ENCODE data around the gene TCTN2.

Gene TCTN2

DNA sequence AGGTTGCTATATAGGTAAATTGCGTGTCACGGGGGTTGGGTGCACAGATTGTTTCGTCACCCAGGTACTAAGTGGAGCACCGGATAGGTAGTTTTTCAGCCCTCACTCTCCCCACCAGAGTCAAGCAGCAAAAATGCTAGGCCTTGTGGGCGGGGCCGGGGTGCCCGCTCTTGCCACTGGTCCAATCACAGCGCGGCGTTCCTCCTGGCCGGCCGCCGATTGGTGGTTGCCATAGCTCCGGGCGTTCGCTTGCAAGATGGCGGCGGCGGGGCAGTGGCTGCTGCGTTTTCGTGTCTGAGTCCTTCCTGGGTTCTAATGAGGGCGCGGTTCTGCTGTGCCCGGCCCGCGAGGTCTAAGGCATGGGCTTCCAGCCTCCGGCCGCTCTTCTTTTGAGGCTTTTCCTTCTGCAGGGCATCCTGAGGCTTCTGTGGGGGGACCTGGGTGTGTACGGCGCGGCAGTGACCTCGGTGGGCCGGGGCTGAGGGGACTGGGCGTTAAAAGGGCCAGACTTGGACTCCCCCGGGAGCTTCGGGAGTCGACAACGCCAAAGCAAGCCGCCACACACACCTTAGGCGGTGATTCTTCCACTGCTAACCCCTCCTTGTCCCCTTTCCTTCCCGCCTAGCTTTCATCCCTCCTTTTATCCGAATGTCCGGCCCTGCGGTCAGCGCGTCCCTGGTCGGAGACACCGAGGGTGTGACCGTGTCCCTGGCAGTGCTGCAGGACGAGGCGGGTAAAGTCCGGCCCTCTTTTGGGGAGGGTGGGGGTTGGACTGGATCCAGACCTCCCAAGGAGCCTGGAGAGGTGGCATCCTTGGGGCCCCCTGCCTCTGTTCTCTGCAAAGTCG lies at the start of gene TCTN2:
Gene TCTN2 (plus strand): TSS at position 232 of the 847 bp plus-strand sequence. CDS start 128 bp downstream, at position 360.
- peak; percentile 92 for DNase-seq (ENCODE audit: low read depth)

DNA sequence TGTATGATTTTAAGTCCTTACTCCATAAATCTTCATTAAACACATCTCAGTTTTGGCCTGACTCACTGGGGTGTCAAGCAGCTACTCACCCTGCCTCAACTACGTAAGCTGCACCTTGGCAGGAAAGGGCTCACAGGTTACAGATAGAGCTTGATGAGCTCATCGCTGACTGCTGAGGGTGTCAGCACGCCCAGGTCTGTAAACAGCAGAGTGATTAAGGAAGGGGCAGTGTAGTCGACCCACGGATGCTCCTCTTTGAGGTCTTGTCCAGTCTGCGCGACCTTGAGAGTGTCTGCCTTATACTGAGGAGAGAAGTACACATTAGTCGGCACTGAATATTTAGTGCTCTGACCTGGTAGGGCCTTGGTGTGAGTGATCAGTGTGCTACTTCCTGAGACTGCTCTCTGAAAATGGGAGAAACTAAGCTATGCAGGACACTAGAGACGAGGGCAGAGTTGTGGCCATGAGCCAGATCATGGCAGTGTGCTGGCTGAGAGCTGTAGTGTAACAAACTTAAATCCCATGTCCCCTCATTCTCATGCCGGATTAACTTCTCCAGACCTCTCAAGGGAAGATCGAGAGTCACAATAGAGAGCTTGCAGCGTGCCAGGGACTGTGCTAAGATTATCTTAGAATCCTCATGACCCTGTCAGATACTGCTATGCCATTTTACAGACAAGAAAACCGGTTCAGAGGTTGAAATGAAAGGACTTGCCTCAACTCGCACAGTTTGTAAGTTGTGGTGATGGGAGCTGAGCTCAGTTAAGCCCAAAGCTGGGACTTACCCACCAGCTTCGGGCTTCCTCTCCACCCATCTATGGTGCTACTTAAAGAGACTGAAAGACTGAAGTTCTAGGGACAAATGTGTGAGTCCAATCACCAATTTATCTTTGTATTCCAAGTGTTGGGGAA lies 49.0 kb upstream of the TCTN2 start:
- no peak for DNase-seq (ENCODE audit: low read depth)

DNA sequence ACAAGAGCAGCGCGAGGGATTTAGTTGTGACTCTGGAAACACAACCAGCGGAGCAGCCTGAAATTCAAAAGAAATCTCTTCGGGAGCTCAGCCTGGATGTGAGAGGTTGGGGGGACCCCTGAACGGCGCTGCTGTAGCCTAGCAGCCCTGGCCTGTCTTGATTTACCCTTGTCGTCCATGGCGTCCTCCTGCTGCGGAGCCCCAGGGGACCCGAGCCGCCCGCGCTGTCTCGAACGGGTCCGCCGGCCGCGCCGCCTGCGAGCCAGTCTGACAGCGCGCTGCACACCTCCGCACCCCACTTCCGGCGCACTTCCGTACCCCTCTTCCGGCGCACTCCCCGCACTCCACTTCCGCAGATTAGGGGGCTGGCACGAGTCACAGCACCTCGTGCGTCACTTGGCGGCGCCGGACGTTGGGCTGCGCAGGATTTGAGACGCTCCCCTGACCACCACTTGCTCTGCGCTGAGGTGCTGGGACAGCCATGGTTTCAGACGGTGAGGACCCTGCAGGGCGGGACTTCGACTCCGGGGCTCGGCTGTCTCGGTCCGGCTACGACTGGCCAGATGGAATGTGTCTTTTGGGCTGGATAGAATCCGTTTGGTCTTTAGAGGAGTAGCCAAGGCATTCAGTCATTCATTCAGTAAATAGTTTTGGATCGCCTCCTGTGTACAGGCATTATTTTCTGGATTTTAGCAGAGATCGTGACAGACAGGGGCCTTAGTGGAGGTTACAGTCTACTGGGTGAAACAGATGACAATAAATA lies 37.4 kb upstream of the TCTN2 start, which contains the start of the genes EIF2B1 and GTF2H3:
Gene EIF2B1 (minus strand): TSS at position 308 of the 763 bp plus-strand sequence. CDS start 129 bp downstream, at position 179.
Gene GTF2H3 (plus strand): TSS at position 451 of the 763 bp plus-strand sequence. CDS start 31 bp downstream, at position 482.
- peak; percentile 98 for DNase-seq (ENCODE audit: low read depth)

DNA sequence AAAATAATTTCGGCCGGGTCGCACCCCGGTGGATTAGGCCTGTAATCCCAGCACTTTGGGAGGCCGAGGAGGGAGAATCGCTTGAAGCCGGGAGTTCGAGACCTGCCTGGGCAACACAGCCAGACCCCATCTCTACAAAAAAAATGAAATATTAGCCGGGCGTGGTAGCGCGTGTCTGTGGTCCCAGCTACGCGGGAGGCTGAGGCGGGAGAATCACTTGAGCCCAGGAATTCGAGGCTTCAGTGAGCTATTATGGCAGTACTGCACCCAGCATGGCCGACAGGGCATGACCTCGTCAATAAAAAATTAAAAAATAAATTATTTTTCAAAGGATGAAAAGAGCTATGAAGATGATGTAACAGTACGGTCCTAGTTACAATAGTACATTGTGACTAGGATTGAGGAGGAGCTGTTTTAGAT lies 36.8 kb upstream of the TCTN2 start:
- no peak for DNase-seq (ENCODE audit: low read depth)

GRCh38 chr12:123643911-123644310 lies 27.0 kb upstream of the TCTN2 start:
- DNase-seq (ENCODE audit: low read depth) = no peak

GRCh38 chr12:123645380-123645779 lies 25.5 kb upstream of the TCTN2 start:
- DNase-seq (ENCODE audit: low read depth) = no peak

- DNase-seq (ENCODE audit: low read depth) = no peak
Observed at GRCh38 chr12:123645878-123646277, 25.0 kb upstream of the TCTN2 start.

- DNase-seq (ENCODE audit: low read depth) = no peak
Observed at GRCh38 chr12:123648401-123648800, 22.5 kb upstream of the TCTN2 start.

- DNase-seq (ENCODE audit: low read depth) = no peak
Observed at GRCh38 chr12:123654129-123654701, 16.7 kb upstream of the TCTN2 start.

- no peak for DNase-seq (ENCODE audit: low read depth)
Observed at GRCh38 chr12:123655420-123655819, 15.5 kb upstream of the TCTN2 start.

- DNase-seq (ENCODE audit: low read depth) = no peak
Observed at GRCh38 chr12:123656392-123656791, 14.5 kb upstream of the TCTN2 start.

- DNase-seq (ENCODE audit: low read depth) = no peak
Observed at GRCh38 chr12:123657211-123657610, 13.7 kb upstream of the TCTN2 start.

- no peak for DNase-seq (ENCODE audit: low read depth)
Observed at GRCh38 chr12:123659996-123660727, 10.8 kb upstream of the TCTN2 start.

DNA sequence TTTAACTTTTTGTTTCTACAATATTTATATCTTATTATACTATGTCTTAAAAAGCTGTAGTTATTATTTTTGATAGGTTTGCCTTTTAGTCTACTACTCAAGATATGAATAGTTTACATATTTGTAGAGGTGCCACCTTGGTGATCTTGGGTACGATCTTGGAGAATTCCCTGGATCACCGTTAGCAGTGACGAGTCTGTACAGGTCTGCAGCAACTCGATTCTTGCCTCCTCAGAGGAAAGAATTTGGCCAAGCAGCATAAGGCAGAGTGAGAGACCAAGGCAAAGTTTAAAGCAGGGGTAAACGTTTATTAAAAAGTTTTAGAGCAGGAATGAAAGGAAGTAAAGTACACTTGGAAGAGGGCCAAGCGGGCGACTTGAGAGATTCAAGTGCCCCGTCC lies 3.1 kb upstream of the TCTN2 start:
- no peak for DNase-seq (ENCODE audit: low read depth)

GRCh38 chr12:123671876-123672275 lies 963 bp downstream of the TCTN2 start:
- DNase-seq (ENCODE audit: low read depth) = no peak

DNA sequence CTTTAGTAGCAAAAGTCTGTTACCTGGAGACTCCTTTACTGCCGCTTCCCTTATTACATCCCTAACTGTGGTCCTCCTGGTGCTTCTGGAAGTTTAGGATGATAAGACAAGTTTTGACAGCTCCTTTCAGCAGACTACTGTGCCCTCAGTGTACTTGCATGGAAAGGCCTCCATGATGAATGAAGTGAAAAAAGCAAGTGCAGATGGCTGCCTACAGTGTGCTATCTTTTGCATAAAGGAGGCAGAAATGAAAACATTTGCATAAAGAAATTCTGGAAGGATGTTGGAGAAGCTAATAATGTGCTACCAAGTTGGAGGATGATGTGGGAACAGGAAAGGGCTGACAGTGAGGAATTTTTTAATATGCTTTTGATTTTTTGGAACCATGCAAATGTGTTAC lies 4.5 kb downstream of the TCTN2 start:
- no peak for DNase-seq (ENCODE audit: low read depth)

- DNase-seq (ENCODE audit: low read depth) = no peak
Observed at GRCh38 chr12:123676616-123677320, 5.9 kb downstream of the TCTN2 start.

- DNase-seq (ENCODE audit: low read depth) = no peak
Observed at GRCh38 chr12:123678981-123679380, 8.1 kb downstream of the TCTN2 start.

GRCh38 chr12:123681605-123682004 lies 10.7 kb downstream of the TCTN2 start:
- no peak for DNase-seq (ENCODE audit: low read depth)

DNA sequence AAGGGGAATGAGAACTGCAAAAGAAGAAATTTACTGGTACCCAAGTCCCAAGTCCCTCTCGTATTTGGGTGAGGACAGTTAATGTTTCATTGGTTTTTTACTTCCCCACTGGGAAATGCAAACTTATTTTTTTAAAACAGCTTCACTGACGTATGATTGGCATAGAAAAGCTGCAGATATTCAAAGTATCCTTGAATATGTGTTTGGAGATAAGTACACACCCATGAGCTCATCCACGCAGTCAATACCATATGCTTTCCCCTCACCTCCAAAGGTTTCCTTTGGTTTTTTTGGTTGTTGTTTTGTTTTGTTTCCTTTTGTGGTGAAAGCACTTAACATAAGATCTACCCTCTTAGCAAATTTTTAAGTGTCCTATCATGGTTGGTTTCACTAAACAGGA lies 13.1 kb downstream of the TCTN2 start:
- DNase-seq (ENCODE audit: low read depth) = no peak

Data from activated T-cell treated with anti-CD3 and anti-CD28 coated beads for 24 hours (primary cell).